IPS-NIHi11 (cell line): Measurements from ENCODE around the gene STAT6.
"Not testable (repeated sequence)": the region's sequence is repeated elsewhere in the genome, so short reads cannot be mapped to it uniquely, and the experiment has no call there.

Source experiments
- DNase-seq: peaks from one replicate; pipeline ENCODE4 v3.0.0; 2012; ENCODE audit warnings: mixed read lengths, low spot score

The STAT6 gene

DNA sequence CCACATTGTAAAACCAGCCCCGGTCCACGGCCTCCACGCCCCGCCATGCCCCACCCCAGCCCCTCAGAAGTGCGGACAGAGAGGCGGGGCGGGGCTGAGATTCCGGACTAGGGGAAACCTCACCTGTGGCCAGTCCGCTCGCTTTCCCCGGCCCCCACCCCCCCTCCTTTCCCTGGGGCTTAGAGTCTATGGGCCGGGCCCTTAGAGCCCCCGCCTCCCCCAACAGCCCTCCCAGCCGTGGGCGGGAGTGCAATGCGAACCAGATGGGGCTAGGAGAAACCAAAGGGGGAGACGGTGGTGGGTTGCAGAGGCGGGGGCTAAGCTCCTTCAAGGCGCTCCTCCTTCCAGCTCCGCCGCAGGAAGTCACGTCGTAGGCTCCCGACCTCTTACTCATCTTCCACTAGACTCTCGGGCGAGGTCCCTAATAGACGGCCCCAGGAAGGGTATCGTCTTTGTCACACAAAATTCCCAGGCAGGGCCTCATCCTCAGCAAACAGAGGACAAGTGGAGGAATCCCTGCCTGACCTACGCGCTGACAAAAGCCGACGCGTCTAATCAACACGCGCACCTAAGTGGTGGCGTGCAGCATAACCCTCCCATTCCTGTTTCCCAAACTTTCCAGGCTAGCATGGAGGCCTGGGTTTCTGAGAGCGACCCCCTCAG lies 23.3 kb downstream of the STAT6 start:
- DNase-seq: peak; percentile 76

DNA sequence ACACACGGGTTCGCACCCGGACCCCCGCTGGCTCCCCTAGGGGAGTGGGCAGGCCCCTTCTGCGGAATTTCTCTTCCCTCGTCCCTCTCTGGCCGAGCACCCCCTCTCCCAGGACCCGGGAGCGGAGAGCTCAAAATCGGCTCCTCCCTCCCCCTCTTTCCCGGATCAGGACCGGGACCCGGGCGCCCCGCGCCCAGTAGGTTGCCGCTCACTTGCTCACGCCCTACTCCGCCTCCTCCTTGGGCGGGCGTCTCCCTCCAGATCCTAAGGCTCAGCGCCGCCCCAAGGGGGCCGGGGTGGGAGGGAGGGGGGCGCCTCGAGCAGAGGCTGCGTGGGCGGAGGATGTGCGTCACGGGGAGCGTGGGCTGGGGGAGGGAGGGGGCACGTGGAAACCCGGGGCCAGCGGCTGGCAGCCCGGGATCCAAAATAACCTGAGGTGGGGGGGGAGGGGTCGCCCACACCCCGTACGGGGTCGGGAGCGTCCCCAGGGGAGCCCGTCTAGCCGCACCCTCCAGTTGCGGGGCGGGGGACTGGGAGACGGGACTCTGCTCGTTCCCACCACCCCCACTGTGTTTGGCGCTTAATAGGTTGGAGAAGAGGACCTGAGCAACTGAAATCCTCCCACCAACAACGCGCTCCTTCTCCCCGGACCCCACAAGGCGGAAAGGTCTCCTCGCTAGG lies 24.0 kb downstream of the STAT6 start:
- DNase-seq: peak; percentile 63

GRCh38 chr12:57086493-57087009 lies 24.6 kb downstream of the STAT6 start:
- DNase-seq: peak; percentile 72

- no peak for DNase-seq
Measured at GRCh38 chr12:57085999-57086492, 25.1 kb downstream of the STAT6 start.

DNA sequence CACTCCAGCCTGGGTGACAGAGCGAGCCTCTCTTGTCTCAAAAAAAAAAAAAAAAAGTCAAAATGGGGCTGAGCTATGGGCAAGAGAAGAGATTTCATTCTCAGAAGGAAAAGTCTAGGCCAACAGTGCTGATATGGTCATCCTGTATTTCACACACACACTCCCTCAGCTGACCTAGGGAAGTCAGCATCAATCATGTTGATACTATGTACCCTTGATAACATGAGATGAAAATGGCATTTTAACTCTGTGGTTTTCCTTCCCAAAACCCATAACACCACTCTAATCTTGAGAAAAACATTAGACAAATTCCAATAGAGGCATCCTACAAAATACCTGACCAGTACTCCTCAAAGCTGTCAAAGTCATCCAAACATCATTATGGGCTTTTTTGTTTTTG lies 30.3 kb downstream of the STAT6 start:
- no peak for DNase-seq

GRCh38 chr12:57079821-57080220 lies 31.3 kb downstream of the STAT6 start:
- no peak for DNase-seq

DNA sequence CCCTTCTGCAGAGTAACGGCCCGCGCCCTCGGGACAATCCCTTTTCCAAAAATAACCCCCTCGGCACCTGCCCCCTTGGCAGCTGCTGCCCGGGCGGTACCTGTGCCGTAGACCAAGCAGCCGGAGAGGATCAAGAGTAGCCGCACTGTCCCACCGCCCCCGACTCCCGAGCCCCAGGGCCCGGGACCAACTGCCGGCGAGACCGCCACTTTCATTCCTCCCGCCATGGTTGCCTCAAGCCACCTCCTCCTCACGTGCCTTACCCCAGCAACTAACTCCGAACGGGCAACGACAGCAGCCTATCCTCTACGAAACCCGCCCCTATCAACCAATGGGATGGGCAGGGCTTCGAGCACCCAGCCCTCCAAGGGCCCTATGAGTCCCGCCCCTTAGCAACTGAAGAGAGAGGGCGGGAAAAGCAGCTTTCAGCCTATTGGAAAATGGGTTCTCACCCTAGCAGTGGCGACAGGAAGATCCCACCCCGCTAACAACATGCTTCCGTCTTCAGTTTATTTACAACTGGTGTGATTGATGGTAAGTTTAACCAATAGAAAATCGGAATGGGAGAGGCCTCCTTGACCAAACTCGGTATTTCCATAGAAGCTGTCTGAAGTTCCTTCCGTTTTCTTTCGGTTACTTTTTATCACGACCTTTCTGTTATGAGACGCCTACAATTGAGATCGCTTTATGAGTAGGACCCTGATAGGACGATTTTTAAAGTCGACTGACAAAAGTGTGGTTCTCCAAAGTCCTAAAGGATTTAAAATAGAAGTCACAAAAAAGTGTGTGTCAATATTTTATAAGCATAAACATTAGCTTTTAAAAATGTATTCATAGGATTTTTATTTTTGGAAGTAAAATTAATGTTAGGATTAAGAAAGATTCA lies 32.4 kb downstream of the STAT6 start, which contains the start of gene NEMP1:
Gene NEMP1 (minus strand): TSS at position 273 of the 886 bp plus-strand sequence. CDS start 46 bp downstream, at position 227.
- peak; percentile 97 for DNase-seq

DNA sequence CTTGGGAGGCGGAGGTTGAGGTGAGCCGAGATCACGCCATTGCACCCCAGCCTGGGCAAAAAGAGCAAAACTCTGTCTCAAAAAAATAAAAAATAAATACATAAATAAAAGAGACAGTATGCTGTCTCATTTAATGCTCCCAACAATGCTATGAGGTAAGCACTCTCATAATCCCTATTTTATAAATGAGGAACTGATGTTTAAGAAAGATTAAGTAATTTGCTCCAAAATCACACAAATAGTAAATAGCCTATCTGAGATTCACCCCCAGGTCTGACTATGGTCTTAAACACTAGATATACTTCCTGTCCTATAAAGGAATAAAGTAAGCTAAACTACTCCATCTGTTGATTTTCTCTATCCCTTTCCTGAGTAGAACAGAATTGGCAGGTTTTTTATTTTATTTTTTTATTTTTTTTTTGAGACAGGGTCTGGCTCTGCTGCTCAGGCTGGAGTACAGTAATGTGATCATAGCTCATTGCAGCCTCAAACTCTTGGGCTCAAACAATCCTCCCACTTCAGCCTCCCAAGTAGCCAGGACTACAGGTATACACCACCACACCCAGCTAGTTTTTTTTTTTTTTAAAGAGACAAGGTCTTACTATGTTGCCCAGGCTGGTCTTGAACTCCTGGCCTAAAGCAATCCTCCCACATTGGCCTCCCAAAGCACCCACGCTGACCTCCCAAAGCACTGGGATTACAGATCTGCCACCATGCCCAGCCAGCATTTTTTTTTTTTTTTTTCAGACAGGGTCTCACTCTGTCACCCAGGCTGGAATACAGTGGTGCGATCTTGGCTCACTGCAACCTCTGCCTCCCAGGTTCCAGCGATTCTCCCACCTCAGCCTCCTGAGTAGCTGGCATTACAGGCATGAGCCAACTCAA lies 37.4 kb downstream of the STAT6 start:
- DNase-seq: not testable (repeated sequence)

- DNase-seq: no peak
Measured at GRCh38 chr12:57072661-57073060, 38.5 kb downstream of the STAT6 start.

DNA sequence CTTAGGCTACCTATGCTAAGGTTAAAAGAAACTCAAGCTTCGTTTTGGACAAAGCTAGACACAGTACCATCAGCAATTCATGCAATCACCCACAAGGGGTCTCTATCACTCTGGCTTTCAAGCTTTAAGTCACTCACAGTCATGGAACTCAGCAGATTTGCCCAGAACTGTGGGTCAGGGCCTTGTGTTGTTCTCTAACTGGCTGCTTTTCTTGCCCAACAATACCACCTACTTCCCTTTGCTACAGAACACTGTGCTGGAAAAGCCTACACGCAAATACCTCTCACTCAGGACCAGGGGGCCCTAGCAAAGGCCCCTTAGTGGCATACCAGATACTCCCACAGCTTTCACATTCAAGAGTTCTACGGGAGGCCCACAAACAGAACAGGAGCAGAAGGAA lies 41.6 kb downstream of the STAT6 start:
- peak; percentile 72 for DNase-seq

- DNase-seq: no peak
Measured at GRCh38 chr12:57066245-57066644, 44.9 kb downstream of the STAT6 start.

GRCh38 chr12:57063991-57064685 lies 47.0 kb downstream of the STAT6 start:
- no peak for DNase-seq

DNA sequence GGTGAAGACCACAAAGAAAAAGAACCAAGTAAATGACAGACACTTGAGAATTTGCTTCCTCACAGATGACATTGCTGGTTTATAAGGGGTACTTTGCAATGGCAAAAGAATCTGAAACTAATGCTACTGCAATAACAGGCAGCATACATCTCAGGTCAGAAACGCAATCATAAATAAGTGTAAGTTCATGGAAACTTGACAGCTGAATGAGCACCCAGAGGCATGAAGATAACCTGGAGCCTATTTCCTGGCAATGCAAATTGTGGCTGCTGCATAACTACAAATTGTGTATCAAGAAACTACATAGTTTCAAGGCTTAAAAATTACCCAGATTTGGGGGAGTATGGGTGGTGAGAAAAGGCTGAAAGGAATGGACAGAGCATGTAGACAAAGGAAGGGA lies 52.7 kb downstream of the STAT6 start:
- no peak for DNase-seq

DNA sequence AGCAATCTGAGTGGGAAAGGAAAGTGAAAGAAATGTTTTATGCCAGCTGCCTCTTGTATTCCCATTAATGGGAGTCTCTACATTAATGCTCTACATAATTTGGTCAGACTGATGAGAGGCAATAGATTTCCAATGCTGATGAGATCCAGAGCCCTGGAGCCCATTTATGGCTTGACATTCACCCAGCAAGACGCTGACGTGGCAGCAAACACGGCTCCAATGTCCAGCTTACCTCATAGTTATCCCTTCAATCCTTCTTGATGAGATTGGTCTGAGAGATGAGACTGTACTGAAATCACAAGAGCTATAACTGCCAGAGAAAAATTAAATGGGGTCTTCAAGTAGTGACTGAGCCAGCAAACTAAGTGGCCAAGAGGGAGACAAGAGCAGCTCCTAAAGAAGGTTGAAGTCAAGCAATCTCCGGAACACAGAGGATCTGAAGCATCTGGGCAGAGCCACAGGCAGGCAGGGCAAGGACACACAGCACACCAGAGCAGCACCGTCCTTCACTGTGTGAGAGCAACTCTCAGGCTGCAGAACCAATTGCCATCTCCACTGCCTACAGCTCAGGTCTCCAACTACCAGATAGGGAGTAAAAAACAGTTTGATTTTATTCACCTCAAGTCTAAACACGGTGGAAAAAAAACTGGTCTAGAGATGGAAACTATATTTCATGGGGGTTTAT lies 54.0 kb downstream of the STAT6 start:
- DNase-seq: no peak

DNA sequence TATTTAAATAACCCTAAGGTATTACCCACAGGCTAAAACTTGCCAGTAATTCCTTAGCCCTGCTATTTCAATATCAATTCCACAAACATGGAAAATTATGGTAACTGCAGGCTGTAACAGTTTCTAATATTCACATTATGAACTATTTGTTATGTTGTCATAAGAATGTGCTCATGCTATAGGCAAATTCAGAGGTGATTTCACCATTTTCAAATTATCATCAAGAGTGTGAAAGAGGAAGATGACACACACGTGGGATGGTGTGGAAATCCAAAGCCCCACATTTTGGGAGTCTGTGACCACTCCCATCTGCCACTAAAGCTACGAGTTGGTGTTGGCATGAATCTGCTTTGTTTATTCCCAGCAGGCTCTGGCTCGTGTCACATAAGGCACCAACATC lies 55.3 kb downstream of the STAT6 start:
- no peak for DNase-seq

DNA sequence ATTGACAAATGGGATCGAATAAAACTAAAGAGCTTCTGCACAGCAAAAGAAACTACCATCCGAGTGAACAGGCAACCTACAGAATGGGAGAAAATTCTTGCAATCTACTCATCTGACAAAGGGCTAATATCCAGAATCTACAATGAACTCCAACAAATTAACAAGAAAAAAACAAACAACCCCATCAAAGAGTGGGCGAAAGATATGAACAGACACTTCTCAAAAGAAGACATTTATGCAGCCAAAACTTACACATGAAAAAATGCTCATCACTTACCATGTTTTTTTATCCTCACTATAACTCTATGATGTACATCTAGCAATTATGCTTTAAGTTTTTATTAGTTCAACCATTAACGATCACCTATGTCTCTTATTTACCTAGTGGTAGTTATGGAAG lies 57.3 kb downstream of the STAT6 start:
- not testable (repeated sequence) for DNase-seq

- not testable (repeated sequence) for DNase-seq
Measured at GRCh38 chr12:57053146-57053545, 58.0 kb downstream of the STAT6 start.

GRCh38 chr12:57051011-57051410 lies 60.2 kb downstream of the STAT6 start:
- no peak for DNase-seq

- peak; percentile 79 for DNase-seq
Measured at GRCh38 chr12:57049890-57050289, 61.3 kb downstream of the STAT6 start, which contains the start of gene MYO1A. Gene MYO1A, minus strand, starts transcription at chr12:57050129. Its CDS starts 1,806 bp downstream, at chr12:57048323.

DNA sequence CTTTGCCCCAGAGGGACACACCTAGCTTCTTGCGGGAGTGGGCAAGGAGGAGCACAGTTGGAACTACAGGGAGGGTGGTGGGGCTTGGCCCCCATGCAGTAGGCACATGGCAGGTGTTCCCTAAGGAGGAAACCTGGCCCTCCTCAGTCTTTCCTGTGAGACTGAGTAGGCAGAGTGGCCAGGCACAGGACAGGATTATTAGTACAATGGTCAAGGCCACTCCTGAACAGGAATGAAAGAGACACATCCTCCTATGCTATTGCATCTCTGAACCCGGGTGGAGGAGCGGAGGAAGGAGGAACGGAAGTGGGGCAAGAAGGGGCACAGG lies 62.1 kb downstream of the STAT6 start:
- DNase-seq: no peak
